Measurements from ENCODE around the gene EREG. TPM values are rescaled to one million over a fixed set of nuclear protein-coding genes. Genes with fewer than 3 reads are reported as not detected.
"Not testable (repeated sequence)": the region's sequence is repeated elsewhere in the genome, so short reads cannot be mapped to it uniquely, and the experiment has no call there.

Gene EREG
- total RNA-seq, 1 experiment from 2014 or later: 1.6 TPM

GRCh38 chr4:74390677-74391076 lies 25.7 kb downstream of the EREG start:
- no peak for DNase-seq (ENCODE audit: low read depth)

GRCh38 chr4:74391346-74391745 lies 26.4 kb downstream of the EREG start:
- no peak for DNase-seq (ENCODE audit: low read depth)

GRCh38 chr4:74391890-74392475 lies 27.0 kb downstream of the EREG start:
- no peak for DNase-seq (ENCODE audit: low read depth)

- peak; percentile 93 for DNase-seq (ENCODE audit: low read depth)
These were observed 29.7 kb downstream of the EREG start for GRCh38 chr4:74394476-74395136.

- peak; percentile 57 for DNase-seq (ENCODE audit: low read depth)
These were observed 30.7 kb downstream of the EREG start for GRCh38 chr4:74395633-74396032.

GRCh38 chr4:74397748-74398426 lies 32.9 kb downstream of the EREG start:
- peak; percentile 37 for DNase-seq (ENCODE audit: low read depth)

GRCh38 chr4:74398894-74399589 lies 34.1 kb downstream of the EREG start:
- not testable (repeated sequence) for DNase-seq (ENCODE audit: low read depth)

- no peak for DNase-seq (ENCODE audit: low read depth)
These were observed 35.5 kb downstream of the EREG start for GRCh38 chr4:74400395-74400794.

GRCh38 chr4:74402692-74403456 lies 37.9 kb downstream of the EREG start:
- DNase-seq (ENCODE audit: low read depth): no peak

- DNase-seq (ENCODE audit: low read depth): no peak
These were observed 42.9 kb downstream of the EREG start for GRCh38 chr4:74407891-74408290.

GRCh38 chr4:74408639-74409038 lies 43.7 kb downstream of the EREG start:
- peak; percentile 34 for DNase-seq (ENCODE audit: low read depth)

GRCh38 chr4:74410272-74410671 lies 45.3 kb downstream of the EREG start:
- no peak for DNase-seq (ENCODE audit: low read depth)

- no peak for DNase-seq (ENCODE audit: low read depth)
These were observed 47.3 kb downstream of the EREG start for GRCh38 chr4:74412225-74412624.

- no peak for DNase-seq (ENCODE audit: low read depth)
These were observed 48.3 kb downstream of the EREG start for GRCh38 chr4:74413265-74413664.

- no peak for DNase-seq (ENCODE audit: low read depth)
These were observed 49.3 kb downstream of the EREG start for GRCh38 chr4:74414149-74414809.

GRCh38 chr4:74415602-74416300 lies 50.8 kb downstream of the EREG start:
- DNase-seq (ENCODE audit: low read depth): no peak

GRCh38 chr4:74418063-74418670 lies 53.2 kb downstream of the EREG start:
- DNase-seq (ENCODE audit: low read depth): peak; percentile 90

- no peak for DNase-seq (ENCODE audit: low read depth)
These were observed 55.9 kb downstream of the EREG start for GRCh38 chr4:74420863-74421262.

GRCh38 chr4:74423104-74423503 lies 58.2 kb downstream of the EREG start:
- peak; percentile 72 for DNase-seq (ENCODE audit: low read depth)

- DNase-seq (ENCODE audit: low read depth): no peak
These were observed 59.2 kb downstream of the EREG start for GRCh38 chr4:74424111-74424510.
